ENCODE measurements around the gene ST14. TPM values are rescaled to one million over a fixed set of nuclear protein-coding genes. Genes with fewer than 3 reads are reported as not detected.

The ST14 gene
- total RNA-seq, 1 donor from 2014 or later, result 43.2 TPM

DNA sequence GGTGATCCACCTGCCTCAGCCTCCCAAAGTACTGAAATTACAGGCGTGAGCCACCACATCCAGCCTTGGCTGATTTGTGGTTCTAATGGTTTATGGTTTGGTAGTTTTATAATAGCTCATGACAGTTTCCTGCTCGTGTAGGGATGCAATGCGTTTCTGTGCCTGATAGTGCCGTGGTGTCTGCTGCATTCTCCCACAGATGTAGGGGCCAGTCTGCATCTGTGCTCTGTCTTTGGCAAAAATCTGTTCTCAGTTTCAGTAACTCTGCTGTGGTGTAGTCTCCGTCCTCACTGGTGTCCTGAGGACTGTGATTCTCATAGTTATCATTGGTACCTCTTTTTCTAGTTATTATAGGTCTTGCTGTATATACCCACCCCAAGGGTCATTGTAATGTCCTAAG lies 16.3 kb downstream of the ST14 start:
- intact Hi-C loops (cut with DNase I), result no loop called here
- Histone ChIP-seq H3K27me3 (no peaks in the 10 kb centered on the region), H3K36me3 (no peaks in the 10 kb centered on the region), H3K27ac (no peak overlapping the region), H3K9me3 (no peaks in the 10 kb centered on the region), H3K4me1 (peaks cover 26% of the 10 kb centered on the region), H3K4me3 (no peak overlapping the region)
- no peak for DNase-seq (ENCODE audit: extremely low spot score in 2 of 2)
- no peak for TF ChIP-seq POLR2AphosphoS5 (IDR thresholded peaks at IDR 0.05; ENCODE audit: insufficient read depth in 1 of 2, low read depth in 1 of 2)
- TF ChIP-seq, protein P1, sequence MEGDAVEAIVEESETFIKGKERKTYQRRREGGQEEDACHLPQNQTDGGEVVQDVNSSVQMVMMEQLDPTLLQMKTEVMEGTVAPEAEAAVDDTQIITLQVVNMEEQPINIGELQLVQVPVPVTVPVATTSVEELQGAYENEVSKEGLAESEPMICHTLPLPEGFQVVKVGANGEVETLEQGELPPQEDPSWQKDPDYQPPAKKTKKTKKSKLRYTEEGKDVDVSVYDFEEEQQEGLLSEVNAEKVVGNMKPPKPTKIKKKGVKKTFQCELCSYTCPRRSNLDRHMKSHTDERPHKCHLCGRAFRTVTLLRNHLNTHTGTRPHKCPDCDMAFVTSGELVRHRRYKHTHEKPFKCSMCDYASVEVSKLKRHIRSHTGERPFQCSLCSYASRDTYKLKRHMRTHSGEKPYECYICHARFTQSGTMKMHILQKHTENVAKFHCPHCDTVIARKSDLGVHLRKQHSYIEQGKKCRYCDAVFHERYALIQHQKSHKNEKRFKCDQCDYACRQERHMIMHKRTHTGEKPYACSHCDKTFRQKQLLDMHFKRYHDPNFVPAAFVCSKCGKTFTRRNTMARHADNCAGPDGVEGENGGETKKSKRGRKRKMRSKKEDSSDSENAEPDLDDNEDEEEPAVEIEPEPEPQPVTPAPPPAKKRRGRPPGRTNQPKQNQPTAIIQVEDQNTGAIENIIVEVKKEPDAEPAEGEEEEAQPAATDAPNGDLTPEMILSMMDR (IDR thresholded peaks at IDR 0.05), result no peak
- TF ChIP-seq POLR2A (IDR thresholded peaks at IDR 0.05), result no peak

DNA sequence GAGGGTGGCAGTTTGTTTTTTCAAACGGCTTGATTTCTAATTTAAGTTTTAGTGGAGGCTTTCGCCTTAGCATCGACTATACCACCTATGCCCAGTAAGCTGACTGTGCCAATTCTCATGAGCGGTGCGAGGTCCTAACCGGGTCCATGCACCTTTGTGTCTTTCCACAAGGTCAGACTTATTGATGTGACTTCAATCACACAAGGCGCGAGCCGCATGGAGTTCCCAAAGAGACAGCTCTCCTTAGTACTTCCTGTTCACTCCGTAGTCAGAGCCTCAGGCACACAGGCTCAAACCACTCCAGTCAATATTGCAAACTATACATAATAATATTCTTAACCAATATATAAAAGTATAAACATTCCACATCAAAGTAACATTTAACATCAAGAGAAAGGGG lies 18.2 kb downstream of the ST14 start:
- Histone ChIP-seq H3K4me1 (peaks cover 42% of the 10 kb centered on the region), H3K4me3 (no peak overlapping the region), H3K9me3 (no peaks in the 10 kb centered on the region), H3K27ac (no peak overlapping the region), H3K27me3 (no peaks in the 10 kb centered on the region), H3K36me3 (no peaks in the 10 kb centered on the region)
- DNase-seq (ENCODE audit: extremely low spot score in 2 of 2), result no peak
- intact Hi-C loops (cut with DNase I), result no loop called here
- TF ChIP-seq POLR2AphosphoS5 (IDR thresholded peaks at IDR 0.05; ENCODE audit: insufficient read depth in 1 of 2, low read depth in 1 of 2) (no peak), POLR2A (IDR thresholded peaks at IDR 0.05) (no peak)
- TF ChIP-seq, protein P1 (IDR thresholded peaks at IDR 0.05), result no peak

DNA sequence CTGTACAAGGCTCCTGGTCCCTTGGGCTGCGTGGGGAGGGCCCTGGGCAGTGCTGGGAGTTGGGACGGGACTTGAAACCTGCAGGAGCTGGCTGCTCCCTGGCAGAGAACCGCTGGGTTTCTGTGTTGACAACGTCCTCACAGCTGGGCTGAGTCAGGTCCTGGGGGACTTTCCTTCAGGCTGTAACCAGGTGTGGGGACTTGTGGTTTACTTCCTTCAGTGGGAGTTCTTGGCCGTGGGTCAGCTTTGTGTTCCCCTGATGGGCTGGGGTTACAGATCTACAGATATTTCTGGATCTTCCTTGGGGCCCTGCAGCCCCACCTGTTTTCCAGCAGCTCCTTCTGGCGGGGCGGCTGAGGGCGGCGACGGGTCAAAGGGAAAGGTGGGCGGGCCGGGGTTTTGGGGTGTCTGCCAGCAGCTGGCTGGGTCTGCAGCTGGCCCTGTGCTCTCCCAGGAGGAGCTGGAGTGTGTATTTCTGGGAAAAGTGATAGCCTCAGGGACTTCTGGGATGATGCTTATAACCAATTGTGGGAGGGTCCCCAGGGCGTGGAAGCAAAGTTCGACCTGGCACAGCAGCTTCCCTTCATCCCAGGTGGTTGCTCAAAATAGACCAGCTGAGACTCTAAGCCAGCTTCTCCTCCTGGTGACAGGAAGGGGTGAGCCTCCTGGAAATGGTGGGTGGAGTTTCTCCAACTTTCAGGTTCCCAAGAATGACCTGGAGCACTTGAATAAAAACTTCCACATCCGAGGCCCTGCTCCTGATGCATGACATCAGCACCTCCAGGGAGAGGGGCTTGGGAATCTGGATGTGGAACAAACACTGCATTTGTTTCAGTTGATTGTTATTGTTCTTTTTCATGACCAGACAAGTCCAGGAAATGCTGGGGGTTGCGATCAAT lies 19.1 kb downstream of the ST14 start:
- TF ChIP-seq POLR2AphosphoS5 (IDR thresholded peaks at IDR 0.05; ENCODE audit: insufficient read depth in 1 of 2, low read depth in 1 of 2), result no peak
- TF ChIP-seq, protein P1 (IDR thresholded peaks at IDR 0.05), result no peak
- TF ChIP-seq POLR2A (IDR thresholded peaks at IDR 0.05), result no peak
- no peak overlapping the region for H3K4me3 ChIP-seq
- peaks cover 42% of the 10 kb centered on the region for H3K4me1 ChIP-seq
- H3K27me3 ChIP-seq, result no peaks in the 10 kb centered on the region
- no peak for DNase-seq (ENCODE audit: extremely low spot score in 2 of 2)
- H3K27ac ChIP-seq, result no peak overlapping the region
- no peaks in the 10 kb centered on the region for H3K9me3 ChIP-seq
- intact Hi-C loops (cut with DNase I), result no loop called here
- H3K36me3 ChIP-seq, result no peaks in the 10 kb centered on the region

DNA sequence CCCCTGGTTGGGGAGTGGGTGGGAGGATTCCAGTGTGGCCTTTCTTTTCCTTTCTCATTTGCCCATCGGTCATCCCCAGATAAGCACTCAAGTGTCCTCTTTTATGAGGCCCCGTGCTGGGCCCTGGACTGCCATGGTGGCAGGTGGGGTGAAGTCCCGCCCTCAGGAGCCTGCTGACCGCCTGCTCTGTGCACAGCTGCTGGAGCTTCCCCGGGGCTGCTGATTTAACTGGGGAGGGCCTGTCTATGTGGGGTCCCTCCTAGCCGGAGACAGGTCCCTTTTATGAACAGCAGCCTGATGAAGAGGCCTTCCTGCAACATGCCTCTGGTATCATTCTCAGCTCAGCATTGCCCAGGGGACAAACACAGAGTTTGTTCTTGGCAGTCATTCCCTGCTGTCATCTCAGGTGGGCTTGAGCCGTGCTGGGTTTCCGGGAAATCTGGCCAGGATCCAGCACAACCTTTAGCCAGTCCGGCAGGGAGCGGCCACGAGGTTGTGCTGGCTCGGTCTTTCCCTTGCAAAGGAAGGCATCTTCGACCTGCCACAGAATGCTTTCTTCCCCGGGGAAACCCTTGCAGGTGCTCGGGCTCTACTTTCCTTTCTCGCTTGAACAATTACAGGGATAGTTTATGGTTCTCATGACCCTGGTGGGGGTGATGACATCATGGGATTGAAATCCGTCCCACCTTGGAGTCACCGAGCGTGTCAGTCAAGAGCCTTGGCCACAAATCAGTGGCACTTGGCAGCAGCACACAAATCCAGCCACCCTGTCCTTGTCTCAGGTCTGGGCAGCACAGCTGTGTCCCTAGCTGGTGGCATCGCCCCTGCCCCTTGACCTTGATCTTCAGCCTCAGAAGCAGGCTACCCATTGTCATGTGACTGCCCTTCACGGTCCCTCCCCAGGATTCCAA lies 20.1 kb downstream of the ST14 start:
- Histone ChIP-seq H3K4me1 (peaks cover 42% of the 10 kb centered on the region), H3K27me3 (no peaks in the 10 kb centered on the region), H3K9me3 (no peaks in the 10 kb centered on the region), H3K27ac (no peak overlapping the region), H3K36me3 (no peaks in the 10 kb centered on the region), H3K4me3 (no peak overlapping the region)
- no peak for DNase-seq (ENCODE audit: extremely low spot score in 2 of 2)
- intact Hi-C loops (cut with DNase I), result no loop called here
- no peak for TF ChIP-seq POLR2A (IDR thresholded peaks at IDR 0.05)
- TF ChIP-seq, protein P1 (IDR thresholded peaks at IDR 0.05), result no peak
- no peak for TF ChIP-seq POLR2AphosphoS5 (IDR thresholded peaks at IDR 0.05; ENCODE audit: insufficient read depth in 1 of 2, low read depth in 1 of 2)

Data from vagina (tissue), 2 donors.